ENCODE measurements around the gene SYNRG. TPM values are rescaled to one million over a fixed set of nuclear protein-coding genes. Genes with fewer than 3 reads are reported as not detected.

The SYNRG gene
- total RNA-seq, 1 donor from 2014 or later: 14.4 TPM

DNA sequence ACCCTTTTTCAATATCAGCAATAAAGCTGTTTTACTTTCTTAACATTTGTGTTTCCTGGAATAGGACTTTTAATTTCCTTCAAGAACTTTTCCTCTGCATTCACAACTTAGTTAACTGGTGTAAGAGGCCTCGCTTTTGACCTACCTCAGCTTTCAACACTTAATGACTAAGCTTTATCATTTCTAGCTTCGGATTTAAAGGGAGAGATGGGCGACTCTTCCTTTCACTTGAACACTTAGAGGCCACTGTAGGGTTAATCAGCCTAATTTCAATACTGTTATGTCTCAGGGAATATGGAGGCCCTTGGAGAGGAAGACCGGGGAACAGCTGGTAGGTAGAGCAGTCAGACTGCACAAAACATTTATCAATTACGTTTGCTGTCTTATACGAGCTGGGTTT lies 4.7 kb downstream of the SYNRG start:
- DNase-seq (ENCODE audit: low spot score): no peak

DNA sequence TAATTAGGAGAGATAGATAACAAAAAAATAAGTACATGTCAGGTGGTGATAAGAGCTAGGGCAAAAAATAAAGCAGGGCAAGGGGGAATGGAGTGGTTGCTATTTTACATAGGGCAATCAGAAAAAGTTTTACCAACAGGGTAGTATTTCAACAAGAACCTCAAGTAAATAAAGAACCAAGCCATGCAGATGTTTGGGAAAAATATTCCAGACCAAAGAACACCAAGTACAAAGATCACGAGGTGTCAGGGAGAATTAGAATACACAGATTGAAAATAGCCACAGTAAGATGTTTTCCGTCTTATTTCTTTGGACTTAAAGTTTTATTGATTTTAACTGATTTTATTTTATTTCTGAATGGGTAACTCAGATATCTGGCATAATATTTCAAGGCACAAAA lies 11.1 kb downstream of the SYNRG start:
- no peak for DNase-seq (ENCODE audit: low spot score)

GRCh38 chr17:37592291-37592690 lies 16.9 kb downstream of the SYNRG start:
- no peak for DNase-seq (ENCODE audit: low spot score)

- no peak for DNase-seq (ENCODE audit: low spot score)
Measured at GRCh38 chr17:37585066-37585465, 24.2 kb downstream of the SYNRG start.

DNA sequence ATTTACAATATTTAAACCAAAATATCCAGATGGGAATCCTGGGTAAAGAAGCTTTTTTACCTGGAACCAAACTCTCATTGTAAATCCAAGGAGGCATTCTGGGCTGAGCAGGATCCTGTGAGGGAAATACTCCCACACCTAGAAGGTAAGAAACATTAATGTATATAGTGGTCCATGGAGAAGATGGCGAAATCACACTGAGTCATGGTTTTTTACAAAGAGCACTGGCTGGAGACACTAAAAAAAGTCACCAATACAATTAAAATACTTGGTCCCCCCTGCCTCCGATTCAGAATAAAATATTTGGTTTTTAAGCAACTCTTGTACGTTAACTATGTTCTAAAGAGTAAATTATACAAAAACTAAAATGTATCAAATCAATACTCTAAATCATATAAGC lies 32.9 kb downstream of the SYNRG start:
- DNase-seq (ENCODE audit: low spot score): no peak

DNA sequence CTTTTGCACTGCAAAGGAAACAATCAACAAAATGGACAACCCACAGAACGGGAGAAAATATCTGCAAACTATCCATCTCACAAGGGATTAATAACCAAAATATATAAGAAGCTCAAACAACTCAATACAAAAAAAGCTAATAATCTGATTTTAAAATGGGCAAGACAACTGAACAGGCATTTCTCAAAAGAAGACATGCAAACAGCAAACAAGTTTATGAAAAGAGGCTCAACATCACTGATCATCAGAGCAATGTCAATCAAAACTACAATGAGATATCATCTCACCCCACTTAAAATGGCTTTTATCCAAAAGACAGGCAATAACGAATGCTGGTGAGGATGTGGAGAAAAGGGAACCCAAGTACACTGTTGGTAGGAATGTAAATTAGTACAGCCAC lies 34.8 kb downstream of the SYNRG start:
- DNase-seq (ENCODE audit: low spot score): no peak

DNA sequence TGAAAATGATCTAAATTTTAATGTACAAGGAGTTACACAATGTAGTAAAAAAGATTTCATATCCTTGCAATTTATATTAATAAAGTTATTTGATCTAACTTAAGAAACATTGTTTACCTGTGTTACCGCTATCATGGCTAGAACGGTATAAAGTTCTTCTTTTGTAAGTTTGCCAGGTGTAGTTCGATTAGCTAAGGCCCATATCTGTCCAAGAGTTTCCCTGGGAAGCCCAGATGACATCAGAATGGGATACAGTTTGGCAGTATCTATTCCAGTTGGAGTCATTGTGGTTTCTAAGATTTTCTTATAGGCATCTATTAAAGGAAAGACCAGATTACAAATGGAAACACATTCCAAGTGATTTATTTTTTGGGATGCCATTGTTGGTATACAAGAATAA lies 37.5 kb downstream of the SYNRG start:
- no peak for DNase-seq (ENCODE audit: low spot score)

- DNase-seq (ENCODE audit: low spot score): peak; percentile 18
Measured at GRCh38 chr17:37570527-37571093, 38.6 kb downstream of the SYNRG start.

GRCh38 chr17:37568350-37569053 lies 40.7 kb downstream of the SYNRG start:
- no peak for DNase-seq (ENCODE audit: low spot score)

- DNase-seq (ENCODE audit: low spot score): no peak
Measured at GRCh38 chr17:37567538-37567937, 41.7 kb downstream of the SYNRG start.

GRCh38 chr17:37567137-37567536 lies 42.1 kb downstream of the SYNRG start:
- no peak for DNase-seq (ENCODE audit: low spot score)

DNA sequence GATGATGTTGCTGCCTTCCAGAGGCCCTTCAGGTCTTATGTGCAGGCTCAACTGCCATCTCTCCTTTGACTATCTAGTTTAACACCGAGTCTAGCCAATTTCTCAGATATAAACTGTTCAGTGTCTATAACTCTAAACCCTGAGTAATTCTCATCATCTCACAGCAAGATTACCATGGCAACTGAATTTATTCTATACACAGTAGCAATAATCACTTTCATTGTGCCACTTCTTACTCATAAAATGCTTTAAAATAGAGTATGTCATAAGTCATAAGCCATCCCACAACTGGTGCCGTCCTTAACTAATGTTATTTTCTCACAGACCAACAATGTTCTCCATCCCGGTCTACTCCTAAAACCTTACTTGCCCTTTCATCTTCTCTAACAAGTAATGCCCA lies 45.0 kb downstream of the SYNRG start:
- no peak for DNase-seq (ENCODE audit: low spot score)

- no peak for DNase-seq (ENCODE audit: low spot score)
Measured at GRCh38 chr17:37562016-37562745, 47.0 kb downstream of the SYNRG start.

- DNase-seq (ENCODE audit: low spot score): no peak
Measured at GRCh38 chr17:37558299-37558698, 50.9 kb downstream of the SYNRG start.

DNA sequence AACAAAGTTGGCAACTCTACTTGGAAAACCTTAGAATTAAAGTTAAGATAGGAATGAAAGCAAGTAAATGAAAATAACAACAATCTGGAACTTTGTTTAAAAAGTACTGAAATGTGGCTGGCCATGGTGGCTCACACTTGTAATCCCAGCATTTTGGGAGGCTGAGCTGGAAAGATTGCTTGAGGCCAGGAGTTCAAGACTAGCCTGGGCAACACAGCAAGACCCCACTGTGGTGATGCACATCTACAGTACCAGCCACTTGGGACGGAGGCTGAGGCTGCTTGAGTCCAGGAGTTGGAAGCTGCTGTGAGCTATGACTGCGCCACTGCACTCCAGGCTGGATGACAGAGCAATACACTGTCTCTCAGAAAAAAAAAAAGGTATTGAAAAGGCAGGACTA lies 51.7 kb downstream of the SYNRG start:
- DNase-seq (ENCODE audit: low spot score): no peak

- no peak for DNase-seq (ENCODE audit: low spot score)
Measured at GRCh38 chr17:37555386-37555785, 53.8 kb downstream of the SYNRG start.

GRCh38 chr17:37553401-37553966 lies 55.7 kb downstream of the SYNRG start:
- DNase-seq (ENCODE audit: low spot score): no peak

DNA sequence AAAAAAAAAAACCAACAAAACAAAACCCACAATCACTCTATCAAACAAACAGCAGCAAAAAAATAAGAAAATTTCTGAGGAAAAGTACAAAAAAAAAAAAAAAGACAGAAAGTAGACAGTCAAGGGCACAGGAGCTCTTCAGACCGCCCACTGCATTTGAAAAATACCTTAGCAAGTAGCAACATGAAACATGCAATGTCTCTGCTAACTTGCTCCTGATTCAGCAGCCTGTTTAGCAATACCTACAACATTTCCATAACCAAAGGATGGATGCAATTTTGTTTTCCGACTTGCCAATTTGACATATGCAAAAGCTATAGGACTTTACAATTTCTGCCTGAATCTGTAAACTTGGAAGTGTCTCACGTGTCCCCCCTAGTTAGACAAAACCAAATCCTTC lies 57.4 kb downstream of the SYNRG start:
- peak; percentile 65 for DNase-seq (ENCODE audit: low spot score)

- DNase-seq (ENCODE audit: low spot score): peak; percentile 30
Measured at GRCh38 chr17:37547986-37548385, 61.2 kb downstream of the SYNRG start.

- peak; percentile 39 for DNase-seq (ENCODE audit: low spot score)
Measured at GRCh38 chr17:37546302-37546701, 62.9 kb downstream of the SYNRG start.

GRCh38 chr17:37545486-37545885 lies 63.7 kb downstream of the SYNRG start:
- peak; percentile 14 for DNase-seq (ENCODE audit: low spot score)

GRCh38 chr17:37543637-37544052 lies 65.6 kb downstream of the SYNRG start:
- peak; percentile 40 for DNase-seq (ENCODE audit: low spot score)
